MCF 10A (cell line): ENCODE data around the gene USP35. TPM values are rescaled to one million over a fixed set of nuclear protein-coding genes. Genes with fewer than 3 reads are reported as not detected.

Experiments
- BruUV-seq: library from RNA; stranded (reverse); fragments of 400-500 nt; replicated peaks from 2 replicates; lab custom pipeline; 2021; lab: Mats Ljungman, UMichigan
- CTCF ChIA-PET: fragments of 300-600 bp; sonication (Branson Sonifier 250); formaldehyde crosslinking; extraction: SDS; loops from one replicate; lab custom pipeline; 2021; ENCODE audit warnings: antibody characterized with exemption, inconsistent platforms; lab: Yijun Ruan, JAX
- POLR2A ChIA-PET: fragments of 300-600, 350-650 bp; sonication (Branson Sonifier 250); formaldehyde crosslinking; extraction: SDS; loops from one replicate; lab custom pipeline; 2020; ENCODE audit warnings: antibody characterized with exemption, inconsistent platforms; lab: Yijun Ruan, JAX
- DNase-seq: peaks from one replicate; pipeline ENCODE4 v3.0.0-alpha.2; 2018; ENCODE audit not compliant: unreplicated experiment
- H3K27ac Mint-ChIP-seq: one replicate; pipeline ENCODE4 v1.8.0; 2022; ENCODE audit warnings: mild to moderate bottlenecking, low read depth, mixed read lengths; ENCODE audit not compliant: unreplicated experiment
- H3K27me3 Mint-ChIP-seq: one replicate; pipeline ENCODE4 v1.8.0; 2022; ENCODE audit warnings: mixed read lengths; ENCODE audit not compliant: insufficient read depth, unreplicated experiment
- H3K36me3 Mint-ChIP-seq: one replicate; pipeline ENCODE4 v1.8.0; 2022; ENCODE audit warnings: mild to moderate bottlenecking, moderate library complexity, mixed read lengths; ENCODE audit not compliant: insufficient read depth, unreplicated experiment
- H3K4me1 Mint-ChIP-seq: one replicate; pipeline ENCODE4 v1.8.0; 2022; ENCODE audit warnings: mixed read lengths; ENCODE audit not compliant: insufficient read depth, unreplicated experiment
- H3K4me3 Mint-ChIP-seq: one replicate; pipeline ENCODE4 v1.8.0; 2022; ENCODE audit warnings: mild to moderate bottlenecking, moderate library complexity, mixed read lengths; ENCODE audit not compliant: unreplicated experiment
- H3K9me3 Mint-ChIP-seq: one replicate; pipeline ENCODE4 v1.8.0; 2022; ENCODE audit warnings: mixed read lengths; ENCODE audit not compliant: unreplicated experiment
- CTCF ChIP-seq: fragments of 200-600 bp; IDR thresholded peaks from one replicate; pipeline ENCODE4 v1.8.0; 2022; ENCODE audit warnings: antibody characterized with exemption, mild to moderate bottlenecking; ENCODE audit not compliant: unreplicated experiment
- intact Hi-C: fragments of 100-400 bp; cut with micrococcal nuclease; formaldehyde crosslinking; loops from 2 replicates; pipeline ENCODE4 v1.14.1; 2022
- total RNA-seq: library from RNA; stranded (reverse); gene quantifications from 2 replicates; pipeline ENCODE4 v1.2.3, GENCODE V29; 2022

The USP35 gene
- total RNA-seq, 1 experiment from 2014 or later: 6.7 TPM

DNA sequence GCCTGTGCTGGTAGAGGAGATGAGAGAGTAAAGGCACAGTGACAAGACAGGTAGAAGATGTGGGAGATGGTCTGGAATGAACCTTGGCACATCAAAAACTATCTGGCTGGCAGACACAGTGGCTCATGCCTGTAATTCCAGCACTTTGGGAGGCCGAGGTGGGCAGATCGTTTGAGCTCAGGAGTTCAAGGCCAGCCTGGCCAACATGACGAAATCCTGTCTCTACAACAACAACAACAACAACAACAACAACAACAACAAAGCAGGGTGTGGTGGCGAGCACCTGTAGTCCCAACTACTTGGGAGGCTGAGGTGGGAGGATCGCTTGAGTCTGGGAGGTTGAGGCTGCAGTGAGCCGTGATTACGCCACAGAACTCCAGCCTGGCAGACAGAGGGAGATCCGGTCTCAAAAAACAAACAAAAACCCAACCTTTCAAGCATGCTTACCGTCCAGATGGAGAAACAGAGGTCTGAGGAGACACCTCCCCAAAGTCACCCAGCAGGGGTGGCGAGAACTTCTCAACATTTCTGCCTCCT lies 12.0 kb upstream of the USP35 start:
- H3K4me1 Mint-ChIP-seq: peaks cover 16% of the 10 kb centered on the region

GRCh38 chr11:78177216-78177615 lies 11.5 kb upstream of the USP35 start:
- peaks cover 45% of the 10 kb centered on the region for H3K36me3 Mint-ChIP-seq
- H3K27ac Mint-ChIP-seq: no peak overlapping the region
- BruUV-seq: no TSS peak

More for the DNA sequence above, 12.0 kb upstream of the USP35 start:
- intact Hi-C loops: no loop called here
- ChIA-PET POLR2A (no interaction called here), CTCF (no interaction called here)
- Mint-ChIP-seq H3K27ac (no peak overlapping the region), H3K4me3 (no peak overlapping the region), H3K9me3 (no peaks in the 10 kb centered on the region), H3K27me3 (no peaks in the 10 kb centered on the region), H3K36me3 (peaks cover 47% of the 10 kb centered on the region)
- no peak for TF ChIP-seq CTCF
- no TSS peak for BruUV-seq
- no peak for DNase-seq

DNA sequence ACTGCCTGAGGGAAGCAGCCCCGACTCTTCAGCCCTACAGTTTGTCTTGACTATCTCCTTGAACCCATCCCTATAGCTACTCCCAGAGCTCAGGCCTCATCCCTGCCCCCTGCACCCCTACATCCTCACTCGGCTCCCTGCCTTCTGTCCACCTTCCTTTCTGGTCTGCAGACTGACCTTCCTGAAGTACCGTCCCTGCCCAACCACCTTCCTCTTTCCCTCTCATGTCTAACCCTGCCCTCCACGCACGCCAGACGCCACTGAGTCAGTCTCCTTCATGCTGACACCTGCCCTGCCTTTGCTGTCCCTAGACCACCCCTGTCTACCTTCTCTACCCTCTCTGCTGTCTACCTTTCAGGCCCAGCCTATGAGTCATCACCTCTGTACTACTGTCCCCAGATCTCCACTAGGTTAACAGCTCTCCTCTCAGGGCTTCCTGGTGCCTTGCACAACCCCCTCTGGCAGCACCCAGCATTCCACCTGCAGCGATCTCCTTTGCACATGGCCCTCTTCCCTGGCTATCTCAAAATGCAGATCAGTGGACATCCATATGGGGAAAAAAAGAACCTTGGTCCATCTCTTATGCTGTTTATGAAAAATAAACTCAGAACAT lies 9.2 kb upstream of the USP35 start:
- Mint-ChIP-seq H3K27ac (no peak overlapping the region), H3K36me3 (peaks cover 36% of the 10 kb centered on the region), H3K27me3 (no peaks in the 10 kb centered on the region), H3K9me3 (no peaks in the 10 kb centered on the region), H3K4me3 (no peak overlapping the region), H3K4me1 (peaks cover 16% of the 10 kb centered on the region)
- peak; percentile 68 for DNase-seq
- POLR2A ChIA-PET: interaction anchor here (1.1 kb wide), 1 partner anchor 69 kb away, joined by 3 read pairs; no protein-coding TSS in a partner anchor
- intact Hi-C loops: no loop called here
- BruUV-seq: no TSS peak
- CTCF ChIA-PET: no interaction called here
- no peak for TF ChIP-seq CTCF

More at GRCh38 chr11:78177216-78177615, 11.5 kb upstream of the USP35 start:
- no peak for TF ChIP-seq CTCF
- H3K27me3 Mint-ChIP-seq: no peaks in the 10 kb centered on the region
- CTCF ChIA-PET: no interaction called here
- H3K9me3 Mint-ChIP-seq: no peaks in the 10 kb centered on the region
- intact Hi-C loops: no loop called here
- no peak overlapping the region for H3K4me3 Mint-ChIP-seq
- POLR2A ChIA-PET: no interaction called here
- DNase-seq: no peak
- H3K4me1 Mint-ChIP-seq: peaks cover 16% of the 10 kb centered on the region

- no TSS peak for BruUV-seq
- intact Hi-C loops: no loop called here
These were observed 8.0 kb upstream of the USP35 start for GRCh38 chr11:78180751-78181150.

More at GRCh38 chr11:78180751-78181150, 8.0 kb upstream of the USP35 start:
- no peaks in the 10 kb centered on the region for H3K9me3 Mint-ChIP-seq
- no peak overlapping the region for H3K4me3 Mint-ChIP-seq
- no peaks in the 10 kb centered on the region for H3K27me3 Mint-ChIP-seq
- ChIA-PET POLR2A (no interaction called here), CTCF (no interaction called here)
- peak overlapping the region; percentile 33 for H3K27ac Mint-ChIP-seq
- H3K36me3 Mint-ChIP-seq: peaks cover 29% of the 10 kb centered on the region
- no peak for DNase-seq
- TF ChIP-seq CTCF: no peak
- H3K4me1 Mint-ChIP-seq: peaks cover 17% of the 10 kb centered on the region
